GM20431 (cell line): ENCODE measurements around the gene HOPX.
"Not testable (repeated sequence)": the region's sequence is repeated elsewhere in the genome, so short reads cannot be mapped to it uniquely, and the experiment has no call there.

Experiments
- in situ Hi-C: fragments of 300-500 bp; cut with MseI, MboI; formaldehyde crosslinking; loops from one replicate; pipeline ENCODE4 v1.15.0; 2020; ENCODE audit warnings: low sequenced_read_pairs; ENCODE audit not compliant: unreplicated experiment

HOPX gene

DNA sequence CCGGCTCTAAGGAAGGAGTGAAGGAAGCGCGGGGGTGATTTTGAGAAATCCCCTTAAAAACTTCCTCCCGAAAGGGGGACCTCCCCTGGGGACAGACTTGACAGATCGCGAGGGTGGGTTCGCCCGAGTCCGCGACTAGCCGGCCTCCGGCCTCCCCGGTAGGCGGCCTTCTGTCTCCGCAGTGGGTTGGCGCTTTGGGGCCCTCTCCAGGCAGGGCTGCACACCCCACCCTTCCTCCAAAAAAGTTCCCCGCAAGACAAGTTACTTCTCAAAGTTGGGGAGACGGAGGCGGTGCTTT is 24.8 kb downstream of the HOPX start:
- in situ Hi-C loops = no loop called here

DNA sequence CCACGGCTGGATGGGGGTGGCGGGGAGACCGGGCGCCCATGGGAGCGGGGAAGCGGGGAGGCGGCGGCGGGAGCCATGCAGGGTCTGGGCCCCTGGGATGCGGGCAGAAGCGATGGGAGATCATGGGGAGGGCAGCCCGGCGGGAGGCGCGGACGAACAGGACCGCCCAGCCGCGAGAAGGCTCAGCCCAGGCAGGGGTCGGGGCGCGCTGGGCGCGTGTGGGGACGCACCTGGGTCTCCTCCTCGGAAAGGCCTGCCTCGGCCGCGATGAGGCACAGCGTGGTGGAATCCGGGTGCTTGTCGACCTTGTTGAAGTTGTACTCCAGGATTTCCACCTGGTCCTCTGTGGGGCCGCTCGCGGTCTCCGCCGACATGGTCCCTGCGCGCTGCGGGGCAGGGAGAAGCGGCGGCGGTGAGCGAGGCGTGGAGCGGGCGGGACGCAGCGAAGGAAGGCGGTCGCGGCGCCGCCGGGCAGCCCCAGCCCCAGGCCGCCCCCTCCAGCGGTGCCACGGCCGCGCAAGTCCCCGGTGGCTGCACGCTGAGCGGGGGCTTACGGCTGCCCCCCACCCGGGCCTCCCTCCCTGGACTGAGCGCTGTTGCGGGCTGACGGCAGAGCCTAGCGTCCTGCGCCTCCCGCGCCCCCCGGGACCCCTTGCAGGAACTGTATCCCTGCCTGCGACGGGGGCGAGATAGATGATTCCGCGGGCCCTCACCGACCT is 25.3 kb downstream of the HOPX start:
- in situ Hi-C loops = no loop called here

DNA sequence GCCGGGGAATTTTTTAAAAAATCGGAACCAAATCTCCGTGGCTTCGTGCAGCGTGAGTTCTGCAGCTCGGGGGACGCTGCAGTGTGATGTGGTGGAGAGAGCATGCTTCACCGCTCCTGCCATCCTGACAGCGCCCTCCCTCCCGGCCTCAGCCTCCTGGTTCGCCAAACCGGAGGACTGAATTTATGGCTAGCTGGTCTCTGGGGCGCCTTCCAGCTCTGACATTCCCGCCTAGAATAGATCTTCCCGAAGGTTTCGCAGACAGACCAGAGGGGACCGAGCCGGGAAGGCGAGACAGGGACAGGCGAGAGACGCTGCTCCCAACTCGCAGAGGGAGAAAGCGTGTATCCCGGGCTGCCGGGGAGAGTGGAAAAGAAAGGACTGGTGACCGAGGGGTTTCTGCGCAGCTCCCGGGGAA is 25.9 kb downstream of the HOPX start:
- in situ Hi-C loops = no loop called here

DNA sequence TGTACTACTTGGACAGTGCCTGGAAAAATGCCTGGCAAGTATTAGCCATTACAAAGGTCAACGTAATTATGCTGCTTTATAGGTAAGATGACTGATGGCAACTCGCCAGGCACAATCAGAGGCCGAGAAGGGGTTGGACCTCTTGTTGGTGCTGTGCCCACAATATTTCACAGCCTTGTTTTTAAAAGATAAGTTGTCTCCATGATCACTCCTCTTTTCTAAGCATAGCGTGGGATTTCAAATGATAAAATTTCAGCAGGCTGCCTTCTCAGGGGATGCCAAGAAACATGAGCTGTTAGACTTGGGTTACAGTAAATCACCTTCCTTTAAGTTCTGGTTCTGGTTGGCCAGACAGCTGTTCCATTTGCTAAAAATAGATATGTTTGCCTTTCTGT is 26.9 kb downstream of the HOPX start:
- in situ Hi-C loops = no loop called here

DNA sequence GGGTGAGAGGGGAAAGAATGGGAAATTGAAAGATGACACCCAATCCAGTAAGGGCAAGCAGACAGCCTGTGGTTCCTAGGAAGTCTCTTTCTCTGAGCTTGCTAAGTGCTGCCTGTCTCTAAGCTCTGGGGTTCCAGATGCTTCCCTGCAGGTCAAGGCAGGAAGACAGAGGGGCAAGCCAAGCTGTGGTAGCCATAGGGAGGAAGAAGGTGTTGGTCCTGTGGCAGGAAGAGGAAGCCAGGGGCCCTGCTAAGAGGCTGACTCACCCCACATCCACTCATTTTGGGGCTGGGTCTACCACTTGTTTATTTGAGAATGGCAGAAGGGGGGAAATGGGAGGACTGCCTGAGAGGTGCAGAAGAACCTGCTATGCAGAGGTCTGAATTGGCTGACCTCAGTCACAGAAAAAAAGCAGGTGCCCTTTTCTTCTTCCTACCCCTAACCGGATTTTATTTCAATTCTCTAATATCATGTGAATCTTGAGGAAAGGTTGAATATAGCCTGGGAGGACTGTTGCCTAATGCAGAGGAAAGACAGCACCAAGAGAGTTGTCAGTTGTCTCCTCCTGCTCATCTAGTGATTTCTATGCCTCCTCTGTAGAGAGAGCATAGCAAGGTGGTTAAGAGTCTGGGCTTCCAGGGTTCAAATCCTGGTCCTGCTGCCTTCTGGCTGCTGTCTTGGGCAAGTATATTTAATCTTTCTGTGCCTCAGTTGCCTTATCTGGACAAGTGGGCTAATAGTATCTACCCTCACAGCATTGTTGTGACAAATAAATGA is 27.4 kb downstream of the HOPX start:
- in situ Hi-C loops = no loop called here

DNA sequence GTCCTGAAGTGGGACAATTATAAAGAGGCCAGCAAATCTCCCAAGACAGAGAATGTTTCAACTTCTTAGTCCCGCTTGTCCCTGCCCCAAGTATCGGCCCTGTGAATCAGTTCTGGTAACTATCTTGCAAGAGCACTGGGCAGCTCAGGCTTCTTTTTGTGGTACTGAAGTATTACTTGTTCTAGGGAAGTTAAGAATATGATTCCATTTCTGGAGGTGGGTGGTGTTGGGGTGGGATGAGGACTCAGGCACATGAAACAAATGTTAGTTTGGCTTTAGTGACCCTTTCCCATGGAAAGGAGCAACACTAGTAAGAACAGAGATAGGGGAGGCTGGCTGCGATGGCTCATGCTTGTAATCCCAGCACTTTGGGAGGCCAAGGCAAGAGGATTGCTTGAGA is 28.9 kb downstream of the HOPX start:
- in situ Hi-C loops = no loop called here

DNA sequence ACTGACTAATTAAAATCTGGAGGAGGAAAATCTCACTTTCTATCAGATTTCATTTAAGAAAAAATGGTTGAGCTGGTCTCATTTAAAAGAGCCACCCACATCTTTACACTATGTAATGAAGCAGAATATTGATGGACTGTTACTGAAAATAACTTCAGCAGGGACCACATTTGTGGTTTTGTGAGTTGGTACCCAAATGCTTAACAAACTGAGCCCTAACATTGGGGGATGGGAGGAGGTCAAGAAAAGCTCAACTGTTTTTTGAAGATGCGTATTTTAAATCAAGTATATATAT is 30.1 kb downstream of the HOPX start:
- in situ Hi-C loops = no loop called here

DNA sequence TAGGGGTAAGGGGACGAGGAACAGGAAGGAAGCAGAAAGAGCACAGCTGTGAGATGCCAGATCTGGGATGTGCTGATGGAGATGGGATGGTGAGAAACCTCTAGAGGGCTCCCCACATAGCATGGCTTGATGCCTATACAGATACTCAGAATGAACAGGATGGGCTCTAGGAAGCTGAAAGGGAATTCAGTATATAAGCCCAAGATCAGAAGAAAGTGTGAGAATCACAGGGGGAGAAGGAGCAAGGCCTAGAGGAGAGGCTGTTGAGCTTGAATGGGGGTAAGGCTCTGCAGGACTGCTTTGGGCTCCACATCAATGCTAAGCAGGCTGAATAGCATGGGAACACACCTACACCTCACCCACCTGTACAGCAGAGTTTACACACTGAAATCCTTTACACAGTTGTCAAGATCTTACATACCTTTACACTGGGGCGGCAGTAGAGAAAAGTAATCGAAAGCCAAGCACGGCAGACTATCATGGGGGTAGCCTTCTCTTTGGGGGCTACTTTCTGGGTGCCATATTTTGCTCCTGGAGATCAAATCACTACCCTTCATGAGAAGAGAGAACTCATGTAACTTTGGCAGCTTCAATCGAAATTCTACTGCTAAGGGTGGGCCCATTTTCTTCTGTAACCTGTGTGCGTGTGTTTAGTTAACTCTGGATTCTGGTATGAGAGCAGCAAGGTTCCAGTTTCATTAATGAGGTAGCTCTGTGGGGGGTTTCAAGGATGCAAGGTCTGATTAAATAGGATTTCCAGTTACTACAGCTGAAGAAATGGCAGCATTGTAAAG is 30.6 kb downstream of the HOPX start:
- in situ Hi-C loops = no loop called here

DNA sequence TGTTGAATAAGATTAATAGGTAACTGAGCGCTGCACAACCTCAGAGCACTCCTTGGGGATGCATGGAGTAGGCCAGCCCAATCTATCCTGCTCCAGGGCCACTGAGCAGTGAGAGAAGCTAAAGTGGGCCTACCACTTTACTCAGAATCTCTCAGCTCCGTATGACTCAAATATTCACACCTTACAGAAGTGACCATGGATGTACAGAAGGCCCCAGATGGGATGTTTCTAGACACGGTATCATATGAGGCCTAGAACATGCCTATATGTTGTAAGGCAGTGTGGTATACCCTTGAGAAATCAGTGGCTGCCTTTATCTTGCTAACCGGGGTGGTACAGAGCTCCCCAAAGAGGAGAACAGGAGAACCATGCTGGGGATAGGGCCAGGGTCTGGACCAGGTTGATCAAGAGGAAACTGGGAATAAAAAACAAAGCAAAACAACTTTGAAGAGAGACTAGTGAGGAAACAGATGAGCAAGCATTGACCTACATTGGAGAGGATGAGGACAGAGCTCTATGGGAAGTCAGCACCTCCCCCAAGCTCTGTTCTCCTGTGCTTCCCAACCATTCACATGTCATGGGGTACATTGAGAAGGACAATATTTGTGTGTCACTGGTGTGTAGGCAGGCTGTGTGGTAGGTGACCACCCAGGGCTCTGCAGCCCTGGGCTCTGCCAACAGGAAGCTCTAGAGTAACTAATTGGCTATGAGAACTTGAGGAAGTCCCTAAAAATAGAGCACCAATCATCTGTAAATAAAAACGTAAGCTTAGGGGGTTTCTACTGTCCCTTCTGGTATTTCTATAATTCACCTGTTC is 31.4 kb downstream of the HOPX start:
- in situ Hi-C loops = no loop called here

DNA sequence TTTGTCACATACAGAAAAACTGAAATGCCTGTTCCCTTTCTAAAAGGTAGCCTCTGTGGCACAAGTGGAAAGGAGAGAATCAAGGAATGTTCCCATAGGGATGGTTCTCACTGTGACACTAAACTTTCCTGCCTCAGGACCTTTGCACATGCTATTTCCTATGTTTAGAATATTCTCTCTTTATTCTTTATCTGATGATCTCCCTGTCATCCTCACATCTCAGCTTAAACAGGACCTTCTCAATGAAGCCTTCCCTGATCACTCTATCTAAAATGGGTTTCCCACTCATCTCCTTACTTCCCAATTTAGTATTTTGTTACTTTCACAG is 32.3 kb downstream of the HOPX start:
- in situ Hi-C loops = no loop called here

DNA sequence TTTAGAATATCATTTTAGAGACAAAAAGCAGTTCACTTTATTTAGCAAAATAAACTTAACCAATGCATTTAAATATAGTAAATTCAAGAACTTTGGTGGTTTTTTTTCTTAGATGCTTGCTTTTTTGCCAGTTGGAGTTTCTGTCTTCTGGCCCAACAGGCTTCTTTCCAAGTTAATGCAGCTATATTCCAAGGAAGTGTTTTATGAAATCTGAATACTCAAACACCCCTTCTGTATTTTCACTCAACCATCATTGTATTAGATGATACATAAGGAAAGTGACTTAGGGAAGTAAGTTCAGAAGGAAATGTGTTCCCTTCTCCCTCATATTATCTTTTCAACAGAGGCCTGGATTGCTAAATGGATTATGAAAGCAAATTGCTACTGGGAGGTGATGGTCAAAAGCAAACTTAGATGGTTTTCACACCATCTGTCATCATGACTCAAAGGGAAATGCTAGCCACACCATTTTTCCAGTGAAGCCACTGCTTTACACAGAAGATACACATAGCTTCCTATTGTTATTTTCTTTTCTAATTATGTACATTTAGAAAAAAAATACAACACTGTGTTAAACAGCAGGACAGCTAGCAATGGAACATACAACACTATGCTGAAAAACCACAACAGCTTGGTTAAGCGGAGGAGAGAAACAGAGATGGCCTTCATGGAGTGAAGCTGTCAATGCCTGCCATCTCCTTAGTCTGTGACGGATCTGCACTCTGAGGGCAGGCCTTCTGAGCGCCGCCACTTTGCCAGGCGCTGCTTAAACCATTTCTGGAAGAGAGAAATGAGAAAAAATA is 32.9 kb downstream of the HOPX start:
- in situ Hi-C loops = no loop called here

DNA sequence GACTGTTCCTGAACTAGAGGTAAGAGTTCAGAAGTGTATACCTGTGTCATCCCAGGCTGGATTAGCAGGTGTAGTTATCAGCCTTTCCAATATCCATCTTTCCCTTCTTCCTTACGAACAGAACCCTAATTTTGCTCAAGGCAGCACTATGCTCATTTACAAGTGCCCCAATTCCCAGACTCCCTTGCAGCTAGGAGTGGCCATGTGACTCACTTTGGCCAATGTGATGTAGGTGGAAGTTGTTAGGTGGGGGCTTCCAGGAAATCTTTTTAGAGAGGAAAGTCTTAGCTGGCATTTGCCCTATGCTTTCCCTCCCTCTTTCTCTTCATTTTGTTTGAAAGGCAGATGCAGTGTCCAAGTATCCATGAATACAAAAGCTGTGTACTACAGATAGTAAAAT is 34.8 kb downstream of the HOPX start:
- in situ Hi-C loops = no loop called here

DNA sequence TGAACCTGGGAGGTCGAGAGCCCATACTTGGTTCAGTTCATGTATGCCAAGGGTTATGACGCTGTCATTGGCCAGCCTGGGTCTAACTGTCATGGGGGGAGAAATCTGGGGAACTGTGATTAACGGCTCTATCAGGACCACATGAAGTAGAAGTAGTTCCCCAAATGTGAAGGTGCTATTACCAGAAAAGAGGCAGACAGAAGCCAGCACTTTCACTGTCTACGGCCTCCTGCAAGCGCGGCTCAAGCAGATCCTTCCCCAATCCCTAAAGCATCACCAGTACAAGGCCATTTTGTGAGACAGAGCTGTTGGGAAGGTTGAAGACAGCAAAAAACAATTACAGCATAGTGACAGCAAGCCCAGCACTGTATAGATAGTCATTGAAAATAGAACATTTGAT is 37.5 kb downstream of the HOPX start:
- in situ Hi-C loops = no loop called here

DNA sequence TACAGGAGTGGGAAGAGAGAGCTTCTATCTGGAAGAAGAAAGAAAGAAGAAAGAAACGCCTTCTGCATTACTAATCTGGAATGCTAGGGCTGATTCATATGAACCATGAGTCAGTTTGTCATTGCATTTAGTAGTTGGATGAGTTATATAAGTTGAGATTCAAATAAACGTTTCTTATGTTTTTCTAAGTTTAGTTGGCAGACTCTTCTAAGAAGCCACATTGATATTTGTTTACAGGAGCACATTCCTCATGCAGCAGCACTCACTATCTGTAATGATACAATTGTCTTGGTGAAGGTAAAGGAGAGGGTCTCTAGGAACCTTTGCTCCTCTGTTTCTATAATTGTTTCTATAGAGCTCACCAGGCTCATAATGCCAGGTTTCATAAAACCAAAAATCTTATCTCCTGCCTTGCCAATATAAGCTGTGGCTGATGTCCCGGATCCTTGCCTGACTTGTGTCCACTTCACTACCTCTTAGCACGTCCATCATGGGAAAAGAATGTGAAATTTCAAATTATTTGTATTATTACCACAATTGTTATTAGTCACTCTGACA is 39.5 kb downstream of the HOPX start:
- in situ Hi-C loops = no loop called here

DNA sequence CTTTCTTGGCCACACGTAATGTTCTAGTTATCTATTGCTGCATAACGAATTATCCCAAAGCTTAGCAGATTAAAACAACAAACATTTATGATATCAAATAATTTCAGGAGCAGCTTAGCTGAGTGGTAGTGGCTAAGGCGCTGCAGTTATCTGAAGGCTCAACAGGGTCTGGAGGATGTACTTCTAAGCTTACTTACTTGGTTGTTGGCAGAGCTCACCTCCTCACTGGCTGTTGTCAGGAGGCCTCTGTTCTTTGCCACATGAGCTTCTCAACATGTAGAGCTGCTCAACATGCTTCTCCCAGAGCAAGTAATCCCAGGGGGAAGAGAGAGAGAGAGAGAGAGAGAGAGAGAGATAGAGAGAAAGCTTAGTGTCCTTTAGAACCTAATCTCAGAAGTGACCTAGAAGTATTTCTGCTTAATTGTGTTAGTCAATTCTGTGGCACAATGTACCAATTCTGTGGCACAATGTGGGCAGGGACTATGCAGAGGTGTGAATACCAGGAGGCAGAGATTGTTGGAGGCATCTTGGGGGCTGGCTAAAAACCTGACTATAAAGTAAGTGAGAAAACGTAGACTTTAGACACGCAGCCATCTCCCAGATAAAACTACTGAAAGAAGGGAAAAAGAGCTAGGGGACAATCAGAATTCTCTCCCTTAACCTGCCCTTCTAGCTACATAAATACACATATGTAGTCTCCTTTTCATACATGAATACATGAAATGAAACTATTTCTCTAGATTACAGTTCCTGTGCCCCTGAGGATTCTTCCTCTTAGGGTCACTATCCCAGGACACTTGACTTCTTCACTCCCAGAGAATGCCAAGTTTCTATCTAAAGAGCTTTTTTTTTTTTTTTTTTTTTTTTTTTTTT is 40.2 kb downstream of the HOPX start:
- in situ Hi-C loops = no loop called here

DNA sequence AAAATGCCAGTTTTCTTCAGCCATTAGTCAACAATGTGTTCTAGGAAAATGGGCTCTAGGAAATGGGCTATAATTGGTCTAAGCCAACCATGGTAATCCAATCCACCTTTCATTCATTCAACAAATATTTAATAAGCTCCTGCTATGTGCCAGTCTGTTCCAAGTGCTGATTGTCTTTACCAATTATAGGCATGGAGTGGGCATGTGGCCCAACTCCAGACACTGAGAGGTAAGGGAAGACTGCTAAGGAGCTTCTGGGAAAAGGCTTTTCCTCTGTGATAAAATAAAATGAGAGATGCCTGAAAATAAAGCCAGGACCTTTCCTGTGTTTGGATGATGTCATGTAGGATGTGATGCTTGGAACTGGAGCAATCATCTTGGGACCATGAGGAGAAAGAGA is 43.3 kb downstream of the HOPX start:
- in situ Hi-C loops = no loop called here

DNA sequence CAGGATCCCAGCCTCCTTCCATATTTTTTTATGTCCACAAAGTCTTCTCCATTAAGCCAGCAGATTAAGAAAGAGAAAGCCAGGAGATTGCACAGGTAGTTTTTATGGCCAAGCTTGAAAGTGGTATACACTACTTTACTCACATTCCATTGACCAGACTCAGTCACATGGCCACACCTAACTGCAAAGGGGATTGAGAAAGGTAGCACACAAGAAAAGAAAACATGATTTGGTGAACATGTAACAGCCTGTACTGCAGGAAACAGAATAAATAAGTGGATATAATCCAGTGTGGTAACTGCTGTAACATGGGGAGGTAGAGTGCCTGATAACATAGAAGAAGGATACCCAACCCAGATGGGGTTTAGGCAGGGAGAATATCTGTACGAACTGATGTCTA is 43.9 kb downstream of the HOPX start:
- in situ Hi-C loops = no loop called here

DNA sequence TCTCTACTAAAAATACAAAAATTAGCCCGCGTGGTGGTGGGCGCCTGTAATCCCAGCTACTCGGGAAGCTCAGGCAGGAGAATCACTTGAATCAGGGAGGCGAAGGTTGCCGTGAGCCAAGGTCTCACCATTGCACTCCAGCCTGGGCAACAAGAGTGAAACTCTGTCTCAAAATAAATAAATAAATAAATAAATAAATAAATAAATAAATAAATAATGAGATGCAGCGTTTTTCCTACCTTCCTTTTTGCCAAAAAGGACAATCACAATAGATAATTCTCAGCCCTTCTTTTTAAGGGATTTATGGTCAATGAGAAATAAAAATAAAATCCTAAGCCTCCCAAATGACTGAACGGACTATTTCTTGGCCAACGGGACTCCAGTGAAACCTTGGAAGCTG is 46.1 kb downstream of the HOPX start:
- in situ Hi-C loops = not testable (repeated sequence)

DNA sequence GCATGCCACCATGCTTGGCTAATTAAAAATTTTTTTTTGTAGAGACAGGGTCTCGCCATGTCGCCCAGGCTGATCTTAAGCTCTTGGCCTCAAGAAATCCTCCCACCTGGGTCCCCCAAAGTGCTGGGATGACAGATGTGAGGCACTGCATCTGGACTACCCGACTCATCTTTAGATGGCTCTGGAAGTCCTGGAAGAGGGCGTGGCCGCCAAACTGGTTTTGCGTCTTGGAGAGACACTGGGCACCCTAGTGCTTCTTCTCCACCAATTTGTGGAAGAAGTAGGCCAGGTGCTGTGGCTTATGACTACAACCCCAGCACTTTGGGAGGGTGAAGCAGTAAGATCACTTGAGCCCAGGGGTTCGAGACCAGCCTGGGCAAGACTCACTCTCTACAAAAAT is 47.6 kb downstream of the HOPX start:
- in situ Hi-C loops = no loop called here
